Inferior parietal cortex (tissue), 1 donor: ENCODE results near the gene ZNF831.

Experiments
- DNase-seq: peaks from one replicate; pipeline ENCODE4 v3.0.0-alpha.2; 2016; ENCODE audit errors: extremely low spot score

ZNF831 gene

GRCh38 chr20:59247731-59248684 is 84.4 kb downstream of the ZNF831 start:
- no peak for DNase-seq

DNA sequence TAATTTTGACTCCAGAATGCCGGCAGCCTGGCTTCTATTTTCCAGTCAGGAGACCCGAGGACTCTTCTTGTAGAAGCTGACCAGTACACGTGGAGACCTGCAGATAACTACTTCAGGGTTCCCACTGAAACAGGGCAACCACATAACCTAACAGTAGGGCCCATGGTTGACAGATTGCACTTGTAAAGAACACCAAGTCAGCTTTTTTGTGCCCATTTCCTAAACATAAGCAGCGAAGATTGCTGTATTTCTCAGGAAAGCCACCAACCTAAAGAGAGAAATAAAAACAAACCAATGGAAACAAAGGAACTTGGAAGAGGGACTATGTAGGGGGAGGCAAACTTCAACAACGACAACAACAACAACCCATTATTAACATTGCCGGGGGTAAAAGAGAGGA is 86.7 kb downstream of the ZNF831 start:
- no peak for DNase-seq

DNA sequence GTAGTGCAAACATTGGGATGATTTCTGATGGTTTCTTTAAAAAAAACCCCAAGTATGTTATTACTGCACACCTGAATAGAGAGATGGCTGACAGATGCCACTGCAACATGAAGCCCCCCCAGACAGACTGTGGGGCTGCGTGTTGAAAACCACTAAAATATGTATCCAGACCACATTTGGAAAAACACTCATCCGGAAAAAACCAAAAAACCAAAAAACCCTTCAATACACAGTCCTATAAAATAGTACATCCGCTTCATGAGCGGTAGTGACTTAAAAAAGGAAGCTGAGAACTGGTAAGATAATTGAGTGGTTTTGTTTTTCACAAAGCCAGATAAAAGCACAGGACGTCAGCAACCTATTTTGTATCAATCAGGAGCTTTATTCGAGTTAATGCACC is 89.7 kb downstream of the ZNF831 start:
- DNase-seq = no peak

DNA sequence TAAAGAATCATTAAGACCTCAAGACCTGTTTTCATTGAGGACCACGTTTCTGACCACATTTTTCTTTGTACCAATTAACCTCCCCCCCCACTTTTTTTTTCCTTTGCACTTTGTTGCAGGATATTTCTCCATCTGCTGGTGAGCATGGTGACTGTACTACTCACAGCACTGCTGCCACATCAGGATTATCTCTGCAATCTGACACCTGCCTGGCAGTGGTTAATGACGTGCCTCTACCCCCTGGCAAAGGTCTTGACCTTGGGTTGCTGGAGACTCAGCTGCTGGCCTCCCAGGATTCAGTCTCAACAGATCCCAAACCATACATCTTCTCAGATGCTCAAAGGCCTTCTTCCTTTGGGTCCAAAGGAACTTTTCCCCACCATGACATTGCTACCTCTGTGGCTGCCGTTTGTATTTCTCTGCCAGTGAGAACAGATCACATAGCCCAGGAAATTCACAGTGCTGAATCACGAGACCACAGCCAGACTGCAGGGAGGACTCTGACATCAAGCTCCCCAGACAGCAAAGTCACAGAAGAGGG is 90.2 kb downstream of the ZNF831 start:
- DNase-seq = no peak

- DNase-seq = no peak
Observed at GRCh38 chr20:59255256-59255655, 91.6 kb downstream of the ZNF831 start.

- no peak for DNase-seq
Observed at GRCh38 chr20:59258221-59258621, 94.6 kb downstream of the ZNF831 start.

GRCh38 chr20:59259946-59260345 is 96.3 kb downstream of the ZNF831 start:
- DNase-seq = no peak

DNA sequence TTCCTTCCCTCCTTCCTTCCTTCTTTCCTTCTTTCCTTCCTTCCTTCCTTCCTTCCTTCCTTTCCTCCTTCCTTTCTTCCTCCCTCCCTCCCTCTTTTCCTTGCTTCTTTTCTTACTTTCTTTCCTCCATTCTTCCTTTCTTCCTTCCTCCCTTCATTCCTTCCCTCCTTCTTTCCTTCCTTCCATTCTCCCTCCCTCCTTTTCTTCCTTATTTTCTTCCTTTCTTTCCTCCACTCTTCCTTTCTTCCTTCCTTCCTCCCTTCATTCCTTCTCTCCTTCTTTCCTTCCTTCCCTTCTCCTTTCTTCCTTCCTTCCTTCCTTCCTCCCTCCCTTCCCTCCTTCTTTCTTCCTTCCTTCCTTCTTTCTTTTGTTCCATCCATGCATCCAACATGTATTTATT is 101.7 kb downstream of the ZNF831 start:
- no peak for DNase-seq

DNA sequence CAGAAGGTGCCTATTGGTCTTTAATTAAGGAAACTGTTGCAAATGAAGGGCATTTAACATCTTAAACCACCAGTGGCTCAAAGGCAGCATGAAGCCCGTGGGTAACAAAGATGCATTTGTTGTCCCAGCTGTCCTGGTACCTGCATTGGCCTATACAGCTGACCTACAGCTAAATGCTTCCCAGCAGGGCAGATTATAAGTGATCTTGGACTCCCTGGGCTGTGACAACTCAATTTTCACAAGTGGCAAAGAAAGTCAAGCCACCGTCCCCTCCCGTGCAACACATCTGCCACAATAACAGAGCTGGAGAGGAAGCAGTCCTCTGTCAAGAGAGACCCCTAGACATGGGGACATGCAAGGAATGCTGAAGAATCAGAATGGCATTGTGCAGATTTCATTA is 105.2 kb downstream of the ZNF831 start:
- no peak for DNase-seq

GRCh38 chr20:59269411-59270025 is 105.9 kb downstream of the ZNF831 start:
- DNase-seq = no peak

DNA sequence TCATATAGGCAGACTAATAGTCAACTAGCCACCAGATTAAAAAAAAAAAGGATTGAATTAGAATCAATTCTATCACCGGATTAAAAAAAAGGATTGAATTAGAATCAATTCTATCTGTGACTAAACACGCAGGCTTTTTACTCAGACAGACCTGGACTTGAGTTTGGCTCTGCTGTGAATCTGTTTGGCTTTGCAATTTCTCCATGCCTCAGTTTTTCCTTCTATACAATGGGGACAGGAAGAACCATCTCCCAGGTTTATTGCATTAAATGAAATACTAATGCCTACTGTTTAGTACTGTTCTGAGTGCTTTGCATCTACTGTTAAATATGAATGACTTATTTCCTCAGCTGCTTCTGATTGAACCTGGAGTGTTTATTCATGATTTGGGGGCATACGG is 106.8 kb downstream of the ZNF831 start:
- DNase-seq = no peak

DNA sequence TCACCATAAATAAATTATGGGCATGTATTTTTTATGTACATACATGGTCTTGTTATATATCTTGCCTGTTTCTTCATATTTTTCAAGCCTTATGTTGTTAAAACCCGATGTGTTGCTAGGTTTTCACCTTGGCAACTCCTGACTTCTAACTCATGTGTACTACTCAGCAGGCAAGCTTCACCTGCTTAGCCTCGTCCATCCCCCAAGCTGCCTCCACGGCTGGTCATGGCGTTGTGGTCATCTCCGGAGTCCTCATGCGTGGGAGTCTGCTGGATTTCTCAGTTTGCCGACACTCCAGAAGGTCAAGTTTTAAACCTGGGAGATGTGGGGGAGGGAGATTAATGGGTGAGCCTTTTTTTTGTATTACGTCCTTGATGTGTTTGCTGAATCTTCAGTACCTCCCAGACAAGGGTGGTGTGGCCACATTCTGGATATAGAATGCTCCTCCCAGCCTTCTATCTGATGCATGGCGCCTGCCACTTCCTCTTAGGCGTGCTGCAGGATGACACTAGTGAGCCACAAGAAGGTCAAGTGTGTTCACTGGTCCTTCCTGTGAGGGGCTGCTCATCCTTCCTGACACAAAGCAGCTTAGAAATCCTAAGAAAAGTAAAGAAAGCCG is 110.2 kb downstream of the ZNF831 start:
- DNase-seq = no peak

- no peak for DNase-seq
Observed at GRCh38 chr20:59276938-59277337, 113.3 kb downstream of the ZNF831 start.

- DNase-seq = no peak
Observed at GRCh38 chr20:59284470-59284869, 120.8 kb downstream of the ZNF831 start.

DNA sequence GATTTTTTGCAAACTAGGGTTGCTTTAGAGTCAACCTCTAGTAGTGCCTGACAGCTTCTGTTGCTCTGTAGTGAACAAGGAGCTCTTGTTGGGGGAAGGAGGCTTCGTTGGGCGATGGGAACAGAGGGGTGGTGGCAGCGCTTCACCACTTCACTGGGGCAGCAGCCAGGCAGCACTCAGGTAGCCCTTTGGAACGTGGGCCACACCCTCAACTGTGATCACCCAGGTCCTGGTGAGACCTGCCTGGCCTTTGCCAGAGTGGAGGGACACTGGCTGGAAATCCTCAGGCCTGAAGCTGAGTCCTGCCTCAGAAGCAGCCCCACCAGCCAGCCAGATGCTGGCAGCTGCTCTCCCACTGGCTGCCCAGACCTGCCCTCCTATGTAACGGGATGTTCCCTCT is 126.4 kb downstream of the ZNF831 start:
- DNase-seq = no peak

- DNase-seq = no peak
Observed at GRCh38 chr20:59291740-59292383, 128.2 kb downstream of the ZNF831 start.

DNA sequence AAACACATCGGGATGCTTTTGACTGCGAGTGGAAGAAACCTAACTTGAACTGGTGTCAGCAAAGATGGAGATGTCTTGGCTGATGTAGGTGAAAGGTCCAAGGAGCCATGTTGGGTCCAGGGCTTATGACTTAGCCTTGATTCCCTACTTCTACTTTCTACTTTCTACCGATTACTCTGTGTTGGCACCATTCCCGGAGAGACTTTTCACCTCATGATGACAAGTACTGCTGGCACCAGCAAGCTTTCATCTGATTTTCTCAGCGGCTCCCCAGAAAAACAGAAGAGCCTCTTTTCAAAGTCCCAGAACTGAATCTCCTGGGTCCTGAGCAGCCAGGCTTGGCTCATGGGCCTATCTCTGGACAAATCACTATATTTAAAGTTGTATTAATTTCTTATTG is 131.9 kb downstream of the ZNF831 start:
- DNase-seq = no peak

- no peak for DNase-seq
Observed at GRCh38 chr20:59297686-59298085, 134.1 kb downstream of the ZNF831 start.

DNA sequence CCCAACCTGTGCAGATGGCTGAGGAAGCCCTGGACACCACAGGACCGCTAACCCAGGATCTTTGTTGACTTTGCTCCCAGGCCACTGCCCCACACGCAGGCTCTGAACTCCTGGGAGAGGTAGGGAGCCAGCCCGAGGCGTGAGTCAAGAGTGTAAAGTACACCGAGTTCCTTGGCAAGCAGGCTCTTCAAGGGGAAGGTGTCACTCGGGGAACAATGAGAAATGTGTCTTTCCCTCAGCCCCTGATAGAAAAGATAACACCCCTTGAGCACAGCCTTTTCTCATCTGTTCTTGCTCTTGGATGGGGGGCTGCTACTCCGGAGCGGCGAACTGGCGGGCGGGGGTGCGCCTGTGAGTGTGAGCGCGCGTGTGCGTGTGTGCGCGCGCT is 136.3 kb downstream of the ZNF831 start:
- no peak for DNase-seq

DNA sequence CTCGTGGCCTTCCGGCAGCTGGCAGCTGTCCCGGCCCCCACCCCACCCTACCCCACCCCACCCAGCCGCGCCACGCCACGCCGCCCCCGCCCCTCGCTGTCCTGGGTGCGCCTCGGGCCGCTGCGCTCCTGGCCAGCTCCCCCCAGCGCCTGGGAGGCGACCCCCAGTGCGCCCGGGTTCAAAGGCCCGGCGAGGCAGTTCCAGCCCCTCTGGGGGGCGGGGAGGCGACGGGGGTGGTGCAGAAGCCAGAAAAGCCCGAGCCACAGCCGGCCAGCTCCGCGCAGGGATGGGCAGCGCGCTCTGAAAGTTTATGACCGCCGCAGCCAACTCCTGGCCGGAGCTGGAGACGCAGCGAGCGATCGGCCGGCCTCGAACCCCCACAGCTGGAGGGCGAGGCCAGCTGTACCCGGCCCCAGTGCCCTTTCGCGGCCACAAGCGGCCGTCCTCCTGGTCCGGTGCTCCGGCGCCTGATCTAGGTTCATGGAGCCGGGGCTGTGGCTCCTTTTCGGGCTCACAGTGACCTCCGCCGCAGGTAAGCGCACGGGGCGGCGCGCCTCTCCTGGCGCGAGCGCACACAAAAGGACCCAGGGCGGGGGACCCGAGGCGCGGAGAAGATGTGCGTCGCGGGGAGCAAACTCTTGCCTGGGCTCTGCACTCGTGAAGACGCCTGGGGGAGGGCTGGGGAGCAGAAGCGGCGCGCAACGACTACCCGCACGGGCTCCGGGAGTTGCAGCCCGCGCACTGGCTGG is 136.9 kb downstream of the ZNF831 start, which contains the start of gene EDN3:
Gene EDN3, plus strand, starts transcription at position 279 of the 749 bp plus-strand sequence. Its CDS starts 202 bp downstream, at position 481.
- no peak for DNase-seq

GRCh38 chr20:59301343-59302007 is 137.9 kb downstream of the ZNF831 start:
- no peak for DNase-seq
